IPS-11a (cell line): ENCODE data around the gene GFAP.

Experiments
- H3K4me3 ChIP-seq: one replicate; pipeline ENCODE4 v1.5.1; 2013; ENCODE audit warnings: low read depth, low read length, control low read depth

GFAP gene

DNA sequence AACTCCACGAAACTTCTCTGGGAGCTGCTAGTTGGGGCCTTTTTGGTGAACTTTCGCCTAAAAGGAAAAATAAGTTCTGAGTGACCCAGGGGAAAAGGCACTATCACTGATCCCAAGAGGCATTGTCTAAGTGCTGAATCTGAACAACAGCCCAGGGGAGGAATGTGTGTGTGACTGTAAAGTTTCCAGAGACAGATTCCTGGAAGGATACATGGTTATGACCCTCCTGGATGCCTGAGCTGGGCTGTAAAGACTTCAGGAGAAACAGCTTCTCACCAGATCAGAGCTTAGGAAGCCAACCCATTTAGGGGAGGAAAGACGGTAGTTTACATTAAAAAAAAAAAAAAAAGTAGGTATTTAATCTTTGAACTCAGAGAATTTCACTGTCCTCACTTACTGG, 47.5 kb downstream of the GFAP start:
- no peak overlapping the region for H3K4me3 ChIP-seq

DNA sequence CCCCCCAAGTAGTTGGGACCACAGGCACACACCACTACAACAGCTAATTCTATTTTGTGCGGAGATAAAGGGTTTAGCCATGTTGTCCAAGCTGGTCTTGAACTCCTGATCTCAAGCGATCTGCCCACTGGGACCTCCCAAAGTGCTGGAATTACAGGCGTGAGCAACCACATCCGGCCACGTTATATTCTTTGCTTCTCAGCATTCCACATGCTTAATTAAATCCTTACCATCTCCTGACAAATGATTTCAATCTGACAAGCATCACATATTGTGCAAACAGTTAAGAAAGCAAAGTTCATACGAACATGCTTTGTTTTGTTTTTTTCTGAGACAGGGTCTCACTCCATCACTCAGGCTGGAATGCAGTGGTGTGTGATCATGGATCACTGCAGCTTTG, 49.4 kb downstream of the GFAP start:
- H3K4me3 ChIP-seq = no peak overlapping the region

DNA sequence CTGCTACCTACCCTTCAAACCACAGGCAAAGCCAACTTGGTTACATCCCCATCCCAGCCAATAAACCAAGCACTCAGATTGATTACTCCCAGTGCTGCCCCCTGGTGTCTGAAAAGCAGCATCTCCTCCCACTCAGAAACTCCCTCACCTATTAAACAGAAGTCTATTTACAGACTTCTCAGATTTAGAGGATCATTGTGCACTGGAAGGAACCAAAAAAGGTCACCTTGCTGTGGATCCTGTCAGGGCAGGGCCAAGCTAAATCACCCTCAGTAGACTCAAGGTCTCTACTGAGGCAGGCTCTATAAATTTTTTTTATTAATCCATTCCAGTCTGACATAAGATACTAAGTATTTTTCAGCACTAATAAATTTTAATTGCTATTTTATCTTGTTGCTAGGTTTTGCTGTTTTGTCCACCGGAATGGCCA, 50.1 kb downstream of the GFAP start:
- no peak overlapping the region for H3K4me3 ChIP-seq

DNA sequence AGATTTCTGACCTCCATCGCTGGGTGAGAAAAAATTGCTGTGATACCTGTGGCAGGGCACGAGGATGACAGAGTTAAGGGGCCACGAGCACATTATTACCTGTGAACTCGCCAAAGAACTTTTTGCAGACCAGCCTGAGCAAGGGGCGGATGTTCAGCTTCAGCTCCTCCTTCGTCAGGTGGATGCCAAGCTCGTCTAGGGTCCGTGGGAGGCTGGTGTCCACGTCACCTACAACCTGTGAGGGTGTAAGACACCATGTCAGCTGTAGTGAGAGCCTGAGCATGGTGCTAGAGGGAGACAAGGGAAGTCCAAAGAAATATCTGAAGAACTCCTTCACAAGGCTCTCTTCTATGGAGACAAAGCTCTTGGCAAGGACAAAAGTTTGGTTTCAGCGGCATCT, 50.5 kb downstream of the GFAP start:
- H3K4me3 ChIP-seq = no peak overlapping the region

DNA sequence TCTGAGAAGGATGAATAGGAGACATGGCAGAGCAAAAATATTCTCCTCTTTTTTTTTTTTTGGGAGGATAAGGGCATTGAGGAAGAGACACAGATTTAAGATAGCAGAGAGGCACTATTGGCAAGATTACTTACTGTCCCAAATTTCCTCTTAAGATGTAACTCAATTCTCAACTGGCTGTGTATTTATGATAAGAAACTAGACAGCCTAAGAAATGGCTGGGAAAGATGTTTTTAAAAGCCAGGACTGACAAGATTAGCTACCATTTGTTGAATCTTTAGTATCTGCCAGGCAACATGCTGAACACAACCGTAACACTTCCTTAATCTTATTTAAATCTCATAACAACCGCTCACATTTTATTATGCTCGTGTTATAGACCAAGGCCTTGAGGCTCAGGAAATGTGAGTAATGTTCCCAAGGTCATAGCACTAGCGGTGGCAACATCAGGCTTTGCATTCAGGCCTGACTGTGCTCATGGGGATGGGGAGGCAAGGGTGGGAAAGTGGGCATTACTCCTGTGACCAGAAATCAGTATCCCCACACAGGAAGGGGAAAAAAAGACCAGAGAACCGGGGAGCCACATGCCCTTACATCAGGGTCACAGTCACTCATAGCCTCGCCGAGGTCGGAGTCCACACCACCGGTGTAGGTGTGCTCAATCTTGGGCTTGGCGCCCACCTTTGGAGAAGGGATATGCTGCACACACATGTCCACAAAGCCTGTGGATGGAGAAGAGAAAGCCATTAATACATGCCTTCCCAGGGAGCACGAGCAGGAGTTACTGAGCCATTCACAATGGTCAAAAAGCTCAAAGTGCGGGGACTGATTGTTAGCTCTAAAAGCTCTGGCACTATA, 52.0 kb downstream of the GFAP start:
- no peak overlapping the region for H3K4me3 ChIP-seq

DNA sequence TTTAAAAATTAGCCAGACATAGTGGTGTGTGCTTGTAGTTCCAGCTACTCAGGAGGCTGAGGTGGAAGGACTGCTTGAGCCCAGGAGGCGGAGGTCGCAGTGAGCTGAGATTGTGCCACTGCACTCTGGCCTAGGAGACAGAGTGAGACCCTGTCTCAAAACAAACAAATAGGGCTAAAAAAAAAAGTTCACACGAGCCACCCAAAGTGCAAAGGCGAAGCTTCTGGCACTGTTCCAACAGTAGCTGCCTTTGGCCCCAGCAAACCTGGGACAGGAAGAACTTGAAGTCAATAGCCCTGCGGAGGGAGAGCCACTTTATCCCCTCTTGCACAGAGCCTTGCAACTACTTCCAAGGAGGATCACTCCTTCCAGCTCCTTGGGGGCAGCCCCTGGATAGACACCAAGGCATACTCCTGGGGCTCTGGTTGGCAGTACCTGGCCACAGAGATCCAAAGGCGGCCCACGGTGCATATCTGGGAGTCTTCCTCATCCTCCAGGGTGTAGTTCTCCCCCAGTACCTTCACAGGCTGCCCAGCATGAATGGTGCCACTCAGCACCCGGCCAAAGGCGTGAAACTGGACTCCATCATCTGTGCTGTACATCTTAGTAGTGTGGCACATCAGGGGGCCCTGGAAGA, 52.9 kb downstream of the GFAP start:
- H3K4me3 ChIP-seq = no peak overlapping the region

DNA sequence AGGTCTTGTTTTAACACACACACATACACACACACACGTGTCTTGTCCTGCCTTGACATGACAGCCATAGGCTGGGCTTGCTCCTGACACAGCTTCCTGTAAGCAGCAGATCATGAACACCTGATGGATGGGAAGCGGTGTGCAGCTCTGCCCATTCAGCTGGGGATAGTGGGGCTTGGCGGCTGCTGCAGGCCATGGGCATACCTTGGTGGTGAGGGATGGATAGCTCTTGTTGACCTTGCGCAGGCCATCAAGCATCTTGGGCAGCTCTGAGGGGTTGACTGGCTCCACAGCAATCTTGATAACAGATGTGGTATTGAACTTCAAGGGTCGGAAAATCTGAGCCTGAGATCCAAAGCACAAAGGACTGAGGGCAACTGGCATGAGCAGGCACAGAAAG, 55.6 kb downstream of the GFAP start:
- H3K4me3 ChIP-seq = no peak overlapping the region

DNA sequence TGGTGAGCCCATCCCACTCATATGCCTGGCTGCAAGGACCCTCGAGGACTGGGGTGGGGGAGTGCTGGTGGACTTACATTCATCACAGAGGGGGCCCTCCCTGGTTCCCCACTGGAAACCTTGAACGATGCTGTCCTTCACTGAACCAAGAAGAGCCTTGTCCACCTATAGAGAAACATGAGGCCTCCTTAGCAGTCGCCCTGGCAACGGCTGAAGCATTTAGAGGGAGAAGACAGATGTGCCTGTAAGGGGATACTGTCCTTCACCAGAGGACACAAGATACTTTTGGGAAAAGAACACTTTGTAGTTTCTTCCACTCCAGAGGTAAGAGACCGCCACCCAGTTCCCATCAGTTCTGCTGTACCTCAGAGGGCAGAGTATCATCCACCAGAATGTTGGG, 61.1 kb downstream of the GFAP start:
- H3K4me3 ChIP-seq = no peak overlapping the region
